ENCODE data around the gene FAM81A.

The FAM81A gene

DNA sequence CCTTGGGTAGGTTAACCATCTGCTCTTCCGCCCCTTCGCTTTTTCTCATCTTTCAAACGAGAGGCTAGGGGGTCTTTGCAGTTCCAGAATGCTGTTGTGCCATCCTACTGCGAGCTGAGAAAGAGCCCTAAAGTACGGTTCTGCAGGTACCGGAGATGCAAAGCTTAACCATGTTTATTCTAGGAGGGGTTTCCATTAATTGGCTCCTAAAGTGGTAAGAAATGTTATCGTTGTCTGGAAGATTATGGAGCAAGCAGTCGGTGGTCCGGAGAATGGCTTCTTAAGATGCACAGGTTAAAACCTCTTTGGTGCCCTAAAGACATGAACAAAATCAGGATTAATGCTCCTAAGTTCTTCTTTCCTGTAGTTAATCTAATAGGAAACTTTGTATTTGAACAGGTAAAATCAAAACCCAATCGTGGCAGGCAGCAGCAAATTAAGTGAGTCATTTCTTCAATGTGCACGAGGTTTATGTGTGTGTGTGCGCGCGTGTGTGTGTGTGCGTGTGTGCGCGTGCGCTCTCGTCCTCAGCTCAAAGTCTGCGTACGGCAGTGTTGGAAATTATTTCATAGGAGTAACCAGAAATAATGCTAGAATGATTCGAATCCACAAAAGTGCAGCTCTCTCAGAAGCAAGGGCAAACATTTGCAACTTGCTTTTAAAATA is 772 bp downstream of the FAM81A start:
- Mint-ChIP-seq H3K27ac (no peak overlapping the region), H3K4me1 (ENCODE audit: low read depth in 2 of 2) (peaks cover 10 to 16% of the 10 kb centered on the region in 2 donors), H3K9me3 (no peaks in the 10 kb centered on the region), H3K4me3 (peak overlapping the region; percentile 53 to 58), H3K27me3 (peaks cover 47 to 65% of the 10 kb centered on the region in 2 donors), H3K36me3 (ENCODE audit: insufficient read depth) (peaks cover 5% of the 10 kb centered on the region)
- DNase-seq (no peak), ATAC-seq (replicated peaks) (no peak)

DNA sequence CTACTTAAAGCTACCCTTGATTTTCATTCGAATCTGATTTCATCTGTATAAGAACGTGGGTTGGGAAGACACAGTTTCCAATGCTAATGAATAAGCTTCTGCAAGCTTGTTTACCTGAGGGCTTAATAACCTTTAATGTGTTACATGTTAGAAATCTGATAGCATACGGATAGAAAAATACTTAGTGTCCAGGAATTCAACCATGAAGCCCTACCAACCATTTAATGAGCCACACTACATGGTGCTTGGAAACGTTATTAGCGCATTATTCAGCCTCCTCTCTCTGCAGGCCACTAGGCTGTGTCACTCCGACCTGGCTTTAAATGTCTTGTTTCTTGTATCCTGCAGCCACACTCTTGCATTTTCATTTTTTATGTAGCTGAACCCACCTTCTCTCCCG is 1.6 kb downstream of the FAM81A start:
- Mint-ChIP-seq H3K4me3 (no peak overlapping the region), H3K27ac (no peak overlapping the region), H3K4me1 (ENCODE audit: low read depth in 2 of 2) (peaks cover 10 to 16% of the 10 kb centered on the region in 2 donors), H3K27me3 (peaks cover 40 to 63% of the 10 kb centered on the region in 2 donors), H3K36me3 (ENCODE audit: insufficient read depth) (peaks cover 5% of the 10 kb centered on the region), H3K9me3 (no peaks in the 10 kb centered on the region)
- ATAC-seq (replicated peaks) (no peak), DNase-seq (no peak)

DNA sequence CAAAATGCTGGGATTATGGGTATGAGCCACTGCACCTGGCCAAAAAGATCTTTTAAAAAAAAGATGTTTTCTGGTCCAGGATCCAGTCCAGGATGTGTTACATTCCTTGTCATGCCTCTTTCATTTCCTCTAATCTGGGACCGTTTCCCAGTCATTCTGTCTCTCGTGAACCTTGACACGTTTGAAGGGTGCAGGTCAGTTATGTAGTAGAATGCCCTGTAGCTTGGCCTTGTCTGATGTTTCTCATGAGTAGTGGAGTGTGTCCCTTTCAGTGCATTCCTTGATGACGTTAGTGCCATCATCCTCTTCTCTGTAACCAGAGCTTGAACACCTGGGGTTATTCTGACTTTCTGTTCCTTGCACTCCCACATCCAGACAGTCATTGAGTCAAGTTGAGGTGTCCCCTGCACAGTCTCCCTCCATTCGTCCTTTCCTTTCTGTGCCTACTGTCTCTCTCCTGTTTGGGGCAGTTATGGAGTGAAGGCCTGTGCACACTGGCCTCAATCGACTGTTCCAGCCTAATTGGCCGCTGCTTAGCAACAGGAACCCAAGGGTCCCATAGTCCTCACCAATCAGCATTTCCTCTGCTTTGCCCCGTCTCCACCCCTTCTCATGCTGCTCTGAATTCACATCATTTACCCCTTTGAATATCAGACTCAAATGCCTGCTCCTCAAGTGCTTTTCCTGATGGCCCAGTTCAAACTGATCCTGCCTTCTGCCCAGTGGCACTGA is 5.5 kb downstream of the FAM81A start:
- Mint-ChIP-seq H3K4me3 (no peak overlapping the region), H3K27me3 (peaks cover 10 to 31% of the 10 kb centered on the region in 2 donors), H3K27ac (no peak overlapping the region), H3K4me1 (ENCODE audit: low read depth in 2 of 2) (peaks cover 10 to 11% of the 10 kb centered on the region in 2 donors), H3K9me3 (no peaks in the 10 kb centered on the region), H3K36me3 (ENCODE audit: insufficient read depth) (no peaks in the 10 kb centered on the region)
- DNase-seq (no peak), ATAC-seq (replicated peaks) (no peak)

DNA sequence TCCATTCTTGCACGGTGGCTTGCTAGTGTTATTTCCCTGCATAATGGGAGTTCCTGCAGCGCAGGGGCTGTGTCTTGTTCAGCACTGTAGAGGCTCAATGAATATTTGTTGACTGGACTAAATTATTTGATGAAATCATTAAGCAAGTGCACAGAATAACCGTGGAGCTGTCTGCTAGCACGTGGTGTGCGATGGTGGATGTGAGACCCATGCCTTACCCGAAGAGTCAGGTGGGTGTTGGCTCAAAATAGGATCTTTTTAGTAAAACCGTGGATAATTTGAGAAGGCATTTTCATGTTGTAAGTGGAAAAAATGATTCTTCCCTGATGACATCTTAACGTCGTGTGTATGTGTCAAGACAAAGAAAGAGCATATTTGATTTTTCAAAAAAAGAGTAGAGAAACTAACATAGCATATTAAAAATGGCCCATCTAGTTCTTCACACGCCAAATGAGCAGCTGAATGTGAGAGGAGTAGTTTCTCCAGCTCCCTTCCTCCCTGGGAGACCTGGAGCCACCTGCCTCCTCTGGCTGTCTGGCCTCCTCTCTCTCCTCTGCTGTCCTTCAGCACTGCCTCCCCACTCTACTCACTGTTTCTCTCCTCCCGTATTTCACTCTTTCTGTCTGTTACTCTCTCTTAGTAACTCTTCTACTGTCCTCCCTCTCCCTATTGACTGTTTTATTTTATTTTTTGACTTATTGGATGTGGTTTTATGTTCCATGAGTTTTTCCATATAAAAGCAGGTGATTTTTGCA is 6.3 kb downstream of the FAM81A start:
- H3K36me3 Mint-ChIP-seq (ENCODE audit: insufficient read depth) = no peaks in the 10 kb centered on the region
- DNase-seq = no peak
- H3K27ac Mint-ChIP-seq = no peak overlapping the region
- no peaks in the 10 kb centered on the region for H3K9me3 Mint-ChIP-seq
- H3K4me1 Mint-ChIP-seq (ENCODE audit: low read depth in 2 of 2) = peaks cover 10 to 11% of the 10 kb centered on the region in 2 donors
- H3K27me3 Mint-ChIP-seq = peaks cover 10 to 31% of the 10 kb centered on the region in 2 donors
- no peak for ATAC-seq (replicated peaks)
- no peak overlapping the region for H3K4me3 Mint-ChIP-seq

DNA sequence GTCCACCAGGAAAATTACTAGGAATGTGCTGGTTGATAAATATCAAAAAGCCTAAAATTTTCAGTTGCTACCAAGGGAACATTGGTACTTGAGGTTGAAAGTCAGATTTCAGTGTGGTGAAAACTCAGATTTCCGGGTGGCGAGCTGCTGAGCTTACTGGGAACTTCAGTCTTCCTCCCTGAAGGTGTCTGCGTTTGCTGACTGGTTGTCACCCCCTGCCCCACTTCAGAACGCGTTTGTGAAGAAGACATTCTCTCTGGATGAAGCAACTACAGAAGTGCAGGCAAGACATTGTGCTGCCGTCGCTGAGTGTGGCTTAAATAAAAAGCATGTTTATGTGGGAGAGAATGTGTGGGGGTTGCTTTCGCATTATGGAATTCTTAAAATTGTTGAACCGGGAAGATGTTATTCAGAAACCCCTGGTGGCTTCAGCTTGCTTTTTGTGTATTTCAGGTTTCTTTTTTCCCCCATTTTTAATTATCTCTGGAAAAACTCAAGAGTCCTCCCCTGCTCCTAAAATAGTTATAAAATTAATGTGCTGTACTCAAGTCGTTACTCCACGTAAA is 7.1 kb downstream of the FAM81A start:
- Mint-ChIP-seq H3K27me3 (peaks cover 10 to 24% of the 10 kb centered on the region in 2 donors), H3K36me3 (ENCODE audit: insufficient read depth) (no peaks in the 10 kb centered on the region), H3K9me3 (no peaks in the 10 kb centered on the region), H3K27ac (no peak overlapping the region), H3K4me3 (no peak overlapping the region), H3K4me1 (ENCODE audit: low read depth in 2 of 2) (peaks cover 8 to 10% of the 10 kb centered on the region in 2 donors)
- ATAC-seq (replicated peaks) (no peak), DNase-seq (no peak)

DNA sequence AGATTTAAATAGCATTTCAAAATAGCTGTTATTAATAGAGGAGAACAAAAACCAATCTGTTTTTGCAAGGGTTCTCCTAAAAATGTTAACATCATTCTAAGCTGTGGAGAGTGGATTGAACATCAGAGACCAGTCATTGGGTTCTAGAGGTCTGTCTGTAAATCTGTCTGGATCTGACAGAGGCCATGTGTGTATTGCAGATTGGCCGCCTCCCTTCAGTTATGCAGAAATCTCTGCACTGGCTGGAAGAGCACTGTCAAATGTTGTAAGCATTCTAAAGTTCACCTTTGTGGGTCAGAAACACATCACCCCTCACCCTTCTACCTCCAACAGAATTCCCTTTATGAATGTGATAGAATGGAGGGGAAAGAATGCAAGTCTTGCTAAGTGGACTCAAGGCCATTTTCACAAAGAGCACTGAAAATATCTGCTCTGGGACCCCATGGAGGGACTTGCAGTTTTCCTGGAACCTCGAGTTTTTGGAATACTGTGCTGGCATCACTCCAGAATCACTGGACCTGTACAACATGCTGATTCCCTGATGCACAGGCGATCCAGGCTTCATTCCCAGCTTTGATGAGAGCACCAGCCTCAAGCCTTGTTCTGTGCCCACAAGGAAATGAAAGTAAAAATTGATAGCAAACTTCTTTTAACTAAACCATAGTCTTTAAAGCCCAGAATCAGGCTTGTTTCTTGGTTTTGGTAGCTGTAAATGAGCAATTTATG is 8.4 kb downstream of the FAM81A start:
- no peak overlapping the region for H3K27ac Mint-ChIP-seq
- no peak overlapping the region for H3K4me3 Mint-ChIP-seq
- ATAC-seq (replicated peaks) (no peak), DNase-seq (no peak)
- no peaks in the 10 kb centered on the region for H3K9me3 Mint-ChIP-seq
- peaks cover 3 to 16% of the 10 kb centered on the region in 2 donors for H3K27me3 Mint-ChIP-seq
- no peaks in the 10 kb centered on the region for H3K36me3 Mint-ChIP-seq (ENCODE audit: insufficient read depth)
- peaks cover 8 to 10% of the 10 kb centered on the region in 2 donors for H3K4me1 Mint-ChIP-seq (ENCODE audit: low read depth in 2 of 2)

DNA sequence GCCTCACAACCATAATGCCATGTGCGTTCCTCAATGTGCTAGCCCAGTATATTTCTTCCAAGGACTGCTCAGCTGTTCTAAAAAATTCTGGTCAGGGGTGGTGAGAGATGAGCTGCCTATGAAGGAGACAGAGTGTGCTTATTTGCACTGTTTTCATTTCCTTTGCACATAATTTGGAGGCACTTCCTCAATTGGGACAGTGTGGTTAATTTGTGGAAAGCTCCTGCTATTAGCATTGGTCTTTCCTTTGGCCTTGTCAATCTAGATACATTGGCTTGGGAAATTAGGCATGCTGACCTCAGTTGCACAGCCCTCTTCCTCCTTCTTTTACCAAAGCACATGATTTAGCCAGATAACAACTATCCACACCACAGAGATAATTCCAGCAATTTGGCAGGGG is 9.4 kb downstream of the FAM81A start:
- H3K4me3 Mint-ChIP-seq = no peak overlapping the region
- H3K27ac Mint-ChIP-seq = peak overlapping the region in 1 of 2 donors; percentile 27
- H3K27me3 Mint-ChIP-seq = peaks cover 0 to 17% of the 10 kb centered on the region in 2 donors
- DNase-seq (no peak), ATAC-seq (replicated peaks) (no peak)
- no peaks in the 10 kb centered on the region for H3K9me3 Mint-ChIP-seq
- H3K4me1 Mint-ChIP-seq (ENCODE audit: low read depth in 2 of 2) = peaks cover 8 to 10% of the 10 kb centered on the region in 2 donors
- H3K36me3 Mint-ChIP-seq (ENCODE audit: insufficient read depth) = no peaks in the 10 kb centered on the region

DNA sequence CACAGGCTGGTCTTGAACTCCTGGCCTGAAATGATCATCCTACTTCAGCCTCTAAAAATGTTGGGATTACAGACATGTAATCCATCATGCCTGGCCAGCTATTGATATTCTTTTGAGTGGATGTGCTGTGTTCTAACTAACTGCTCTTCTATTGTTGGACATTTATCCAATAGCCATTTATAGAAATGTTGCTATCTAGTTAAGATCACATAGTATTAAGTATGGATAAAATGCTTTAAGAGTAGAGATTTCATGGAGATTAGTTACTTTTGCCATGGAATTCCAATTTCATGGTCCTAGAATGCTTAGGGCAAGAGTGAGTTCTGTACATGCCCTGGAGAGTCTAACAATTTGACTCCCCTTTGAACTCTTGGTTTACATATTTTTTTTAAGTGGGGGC is 10.9 kb downstream of the FAM81A start:
- no peak for ATAC-seq (replicated peaks)
- Mint-ChIP-seq H3K27me3 (peaks cover 0 to 11% of the 10 kb centered on the region in 2 donors), H3K9me3 (no peaks in the 10 kb centered on the region), H3K27ac (no peak overlapping the region), H3K36me3 (ENCODE audit: insufficient read depth) (no peaks in the 10 kb centered on the region), H3K4me3 (no peak overlapping the region), H3K4me1 (ENCODE audit: low read depth in 2 of 2) (peaks cover 8 to 10% of the 10 kb centered on the region in 2 donors)
- DNase-seq = no peak

DNA sequence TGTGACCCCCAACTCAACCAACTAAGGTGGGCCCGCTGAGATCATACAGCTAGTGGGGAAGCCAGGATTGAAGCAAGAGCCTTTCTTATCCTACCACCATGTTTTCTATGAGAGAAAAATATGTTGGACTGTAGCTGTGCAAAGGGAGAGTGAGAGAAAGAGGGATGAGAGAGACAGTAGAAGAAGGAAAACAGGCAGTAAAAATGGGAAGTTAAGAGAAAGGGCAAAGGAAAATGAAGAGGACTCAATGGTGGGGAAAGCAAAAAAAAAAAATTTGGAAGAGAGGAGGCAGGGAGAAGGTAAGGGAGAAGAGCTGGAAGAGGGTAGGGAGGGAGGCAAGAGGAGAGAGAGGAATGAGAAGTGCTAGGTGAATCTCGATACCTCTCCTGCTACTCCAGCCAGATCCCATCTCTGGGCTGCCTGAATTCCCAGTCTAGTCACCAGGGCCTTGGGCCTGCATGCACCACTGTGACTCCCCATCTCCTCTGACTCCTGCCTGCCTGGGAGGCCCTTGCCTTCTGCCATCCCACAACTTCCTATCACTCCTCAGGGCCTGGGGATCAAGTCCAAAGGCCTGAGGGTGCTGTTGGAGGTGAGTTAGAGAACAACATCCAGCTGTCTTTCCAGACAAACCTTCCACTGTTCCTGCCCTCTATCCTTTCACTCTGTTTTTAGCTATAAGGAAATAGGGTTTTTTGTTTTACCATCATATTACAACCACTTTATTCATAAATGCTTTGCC is 15.7 kb downstream of the FAM81A start:
- no peak overlapping the region for H3K27ac Mint-ChIP-seq
- no peaks in the 10 kb centered on the region for H3K4me1 Mint-ChIP-seq (ENCODE audit: low read depth in 2 of 2)
- ATAC-seq (replicated peaks) (no peak), DNase-seq (no peak)
- H3K4me3 Mint-ChIP-seq = no peak overlapping the region
- no peaks in the 10 kb centered on the region for H3K9me3 Mint-ChIP-seq
- no peaks in the 10 kb centered on the region for H3K36me3 Mint-ChIP-seq (ENCODE audit: insufficient read depth)
- H3K27me3 Mint-ChIP-seq = peaks cover 0 to 20% of the 10 kb centered on the region in 2 donors

DNA sequence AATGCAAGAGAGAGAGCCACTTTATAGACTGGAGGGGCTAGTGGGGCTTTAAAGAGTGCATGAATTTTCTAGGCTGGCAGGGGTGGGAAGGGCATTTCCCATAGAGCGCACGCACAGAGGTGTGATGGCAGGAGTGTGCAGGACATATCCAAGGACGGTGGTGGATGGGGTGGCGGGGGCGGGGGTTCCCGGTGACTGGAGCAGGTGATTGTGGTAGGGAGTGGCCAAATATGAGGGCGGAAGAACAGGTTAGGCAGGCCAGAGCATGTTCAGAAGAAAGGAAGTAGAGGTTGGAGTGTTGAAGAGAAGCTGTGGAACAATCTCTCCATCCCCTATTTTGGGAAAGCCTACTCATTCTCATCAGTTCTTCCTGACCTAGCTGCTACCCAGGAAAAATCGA is 18.1 kb downstream of the FAM81A start:
- no peak for DNase-seq
- peaks cover 8 to 20% of the 10 kb centered on the region in 2 donors for H3K27me3 Mint-ChIP-seq
- no peaks in the 10 kb centered on the region for H3K9me3 Mint-ChIP-seq
- H3K27ac Mint-ChIP-seq = no peak overlapping the region
- no peaks in the 10 kb centered on the region for H3K4me1 Mint-ChIP-seq (ENCODE audit: low read depth in 2 of 2)
- no peaks in the 10 kb centered on the region for H3K36me3 Mint-ChIP-seq (ENCODE audit: insufficient read depth)
- H3K4me3 Mint-ChIP-seq = no peak overlapping the region
- no peak for ATAC-seq (replicated peaks)

DNA sequence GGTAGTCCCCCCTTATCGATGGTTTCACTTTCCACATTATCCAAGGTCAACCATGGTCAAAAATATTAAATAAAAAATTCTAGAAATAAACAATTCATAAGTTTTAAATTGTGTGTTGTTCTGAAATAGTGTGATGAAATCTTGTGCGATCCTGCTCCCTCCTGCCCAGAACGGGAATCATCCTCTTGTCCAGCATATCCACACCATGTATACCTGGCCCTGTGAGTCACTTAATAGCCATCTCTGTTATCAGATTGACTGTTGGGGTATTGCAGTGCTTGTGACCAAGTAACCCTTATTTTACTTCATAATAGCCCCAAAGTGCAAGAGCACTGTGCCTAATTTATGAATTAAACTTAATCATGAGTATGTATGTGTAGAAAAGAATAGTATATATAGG is 19.1 kb downstream of the FAM81A start:
- H3K27ac Mint-ChIP-seq = no peak overlapping the region
- peaks cover 12 to 15% of the 10 kb centered on the region in 2 donors for H3K27me3 Mint-ChIP-seq
- no peaks in the 10 kb centered on the region for H3K9me3 Mint-ChIP-seq
- DNase-seq = no peak
- H3K36me3 Mint-ChIP-seq (ENCODE audit: insufficient read depth) = no peaks in the 10 kb centered on the region
- H3K4me3 Mint-ChIP-seq = no peak overlapping the region
- ATAC-seq (replicated peaks) = no peak
- no peaks in the 10 kb centered on the region for H3K4me1 Mint-ChIP-seq (ENCODE audit: low read depth in 2 of 2)

DNA sequence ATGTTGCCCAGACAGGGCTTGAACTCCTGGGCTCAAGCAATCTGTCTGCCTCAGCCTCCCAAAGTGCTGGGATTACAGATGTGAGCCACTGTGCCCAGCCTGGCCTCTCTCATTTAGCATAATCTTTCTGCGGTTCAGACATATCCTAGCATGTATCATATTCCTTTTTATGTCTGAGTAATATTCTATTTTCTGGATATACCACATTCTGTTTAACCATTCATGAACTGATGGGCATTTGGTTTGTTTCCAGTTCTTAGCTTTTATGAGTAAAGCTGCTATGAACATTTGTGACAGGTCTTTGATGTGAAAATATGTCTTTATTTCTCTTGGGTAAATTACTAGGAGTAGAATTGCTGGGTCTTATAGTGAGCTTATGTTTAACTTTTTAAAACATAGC is 23.5 kb downstream of the FAM81A start:
- Mint-ChIP-seq H3K36me3 (ENCODE audit: insufficient read depth) (no peaks in the 10 kb centered on the region), H3K27me3 (peaks cover 4 to 22% of the 10 kb centered on the region in 2 donors), H3K4me1 (ENCODE audit: low read depth in 2 of 2) (no peaks in the 10 kb centered on the region), H3K27ac (no peak overlapping the region), H3K4me3 (no peak overlapping the region), H3K9me3 (no peaks in the 10 kb centered on the region)
- ATAC-seq (replicated peaks) (no peak), DNase-seq (no peak)
